T-cell (primary cell): ENCODE measurements around the gene ZNF804B. TPM values are rescaled to one million over a fixed set of nuclear protein-coding genes. Genes with fewer than 3 reads are reported as not detected.

Experiments
- ATAC-seq, 4 experiments: fragments of 200-7000 bp in 3 of 4; fragments of 150-1000 bp in 1 of 4; cut with Tn5 transposase; replicated peaks in 1 of 4; 1 replicate in 3 of 4; 2 replicates in 1 of 4; pipeline ENCODE4 v1.10.0; 2021; ENCODE audit warnings: moderate library complexity in 3 of 4, mild to moderate bottlenecking in 2 of 4, moderate number of reproducible peaks in 1 of 4
- CTCF ChIA-PET, 2 donors: fragments of 300-600 bp; sonication (Branson Sonifier 250); formaldehyde crosslinking; loops; one replicate each; lab custom pipeline; 2022; ENCODE audit warnings: antibody characterized with exemption in 2 of 2; lab: Charles Lee
- POLR2A ChIA-PET, 2 donors: fragments of 300-600 bp; sonication (Branson Sonifier 250); formaldehyde crosslinking; loops; one replicate each; lab custom pipeline; 2022; ENCODE audit warnings: antibody characterized with exemption in 2 of 2; lab: Charles Lee
- DNase-seq, 35 experiments: peaks; one replicate each; pipeline versions ENCODE4 v3.0.0 to v3.0.0-alpha.2; 2013 to 2023
- H3K27ac ChIP-seq: one replicate; pipeline ENCODE4 v1.5.1; 2013; ENCODE audit warnings: low read length
- H3K27me3 ChIP-seq, 2 experiments: replicated peaks in 1 of 2; 1 replicate in 1 of 2; 2 replicates in 1 of 2; pipeline versions ENCODE4 v1.6.1 to v1.7.0; 2013; ENCODE audit warnings: low read length in 1 of 2, mixed read lengths in 1 of 2; ENCODE audit not compliant: control insufficient read depth in 2 of 2, insufficient read depth in 2 of 2; ENCODE audit errors: extremely low read depth in 1 of 2
- H3K36me3 ChIP-seq, 2 donors: 1 replicate in 1 of 2; 2 replicates in 1 of 2; pipeline versions ENCODE4 v1.6.1 to v1.7.0; 2013; ENCODE audit warnings: low read length in 1 of 2; ENCODE audit not compliant: control insufficient read depth in 2 of 2, insufficient read depth in 1 of 2; ENCODE audit errors: extremely low read depth in 1 of 2
- H3K4me1 ChIP-seq, 2 experiments: 1 replicate in 1 of 2; 2 replicates in 1 of 2; pipeline versions ENCODE4 v1.6.1 to v1.7.0; 2013; ENCODE audit warnings: low read length in 2 of 2, mixed read lengths in 1 of 2; ENCODE audit not compliant: insufficient read depth in 2 of 2, control insufficient read depth in 1 of 2; ENCODE audit errors: extremely low read depth in 1 of 2
- H3K4me3 ChIP-seq, 2 donors: 1 replicate in 1 of 2; 2 replicates in 1 of 2; pipeline versions ENCODE4 v1.5.1 to v1.7.0; 2013; ENCODE audit warnings: mild to moderate bottlenecking in 2 of 2, low read length in 1 of 2, moderate library complexity in 1 of 2; ENCODE audit not compliant: control insufficient read depth in 1 of 2; ENCODE audit errors: extremely low read depth in 1 of 2
- H3K9me3 ChIP-seq: 2 replicates; pipeline ENCODE4 v1.7.0; 2013
- H3K27ac Mint-ChIP-seq, 2 donors: one replicate each; pipeline ENCODE4 v1.8.0; 2020 to 2021; ENCODE audit warnings: mild to moderate bottlenecking in 2 of 2, mixed read lengths in 2 of 2
- H3K27me3 Mint-ChIP-seq, 2 donors: one replicate each; pipeline ENCODE4 v1.8.0; 2021 to 2022; ENCODE audit warnings: mixed read lengths in 2 of 2
- H3K36me3 Mint-ChIP-seq: one replicate; pipeline ENCODE4 v1.8.0; 2021; ENCODE audit warnings: mixed read lengths
- H3K4me1 Mint-ChIP-seq, 3 donors: one replicate each; pipeline ENCODE4 v1.8.0; 2020 to 2022; ENCODE audit warnings: mixed read lengths in 3 of 3, mild to moderate bottlenecking in 1 of 3
- H3K4me3 Mint-ChIP-seq, 3 donors: one replicate each; pipeline ENCODE4 v1.8.0; 2020 to 2022; ENCODE audit warnings: mild to moderate bottlenecking in 3 of 3, mixed read lengths in 3 of 3, moderate library complexity in 3 of 3
- H3K9me3 Mint-ChIP-seq, 3 donors: one replicate each; pipeline ENCODE4 v1.8.0; 2020 to 2022; ENCODE audit warnings: mixed read lengths in 3 of 3
- WGBS: methylation state at CpG from one replicate; pipeline ENCODE4 v1.1.5; 2013; ENCODE audit warnings: missing lambda C conversion rate; ENCODE audit not compliant: insufficient coverage; 5-methylcytosine and 5-hydroxymethylcytosine counted together
- total RNA-seq, 35 experiments: library from RNA in 6 of 35; stranded (reverse) in 6 of 35; fragments of 120-200 nt in 1 of 35; gene quantifications; one replicate each; pipeline versions ENCODE4 v1.2.1 to v1.2.4 and lab custom pipeline; 2013 to 2026

The ZNF804B gene
- total RNA-seq, 5 donors from 2014 or later (not counting 1 experiment from before 2014, with no cell fraction given): not detected

DNA sequence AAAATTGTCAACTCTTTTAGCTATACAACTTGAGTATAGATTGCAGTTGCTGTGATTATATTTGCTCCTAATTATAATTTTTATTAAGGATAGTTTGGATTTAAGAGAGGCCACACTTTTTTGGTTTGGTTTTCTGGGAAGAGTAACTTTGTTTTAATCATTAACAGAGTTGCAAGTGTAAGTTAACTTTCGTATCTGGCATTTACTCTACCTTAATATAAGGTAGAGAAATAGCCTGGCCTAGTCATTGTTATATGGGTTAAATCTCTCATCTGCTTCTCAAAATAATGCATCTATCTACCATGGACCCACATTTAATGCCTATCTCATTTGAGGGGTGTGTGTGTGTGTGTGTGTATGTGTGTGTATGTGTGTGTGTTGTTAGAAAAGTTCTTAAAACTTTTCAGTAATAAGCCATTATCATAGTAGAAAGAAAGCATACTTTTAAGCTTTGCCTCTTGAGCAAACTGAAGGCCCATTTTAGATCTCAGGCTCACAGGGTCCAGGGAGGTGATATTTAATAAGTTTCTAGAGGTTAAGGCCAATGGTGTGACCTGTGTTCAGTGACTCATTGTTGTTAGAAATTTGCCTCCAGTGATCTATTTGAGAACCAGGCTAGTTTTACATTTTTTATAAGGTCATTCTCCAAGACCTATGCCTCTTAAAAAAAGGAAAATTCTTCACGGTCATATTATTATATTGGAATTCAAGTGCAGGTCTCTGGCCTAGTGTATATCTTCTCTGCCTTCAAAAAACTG is 47.0 kb downstream of the ZNF804B start:
- DNase-seq: no peak
- ChIA-PET CTCF (no interaction called here), POLR2A (interaction anchor here in 1 of 2 donors (0.7 kb wide), 1 partner anchor 814 kb away, joined by 4 read pairs; no protein-coding TSS in a partner anchor)
- Histone ChIP-seq H3K27me3 (no peaks in the 10 kb centered on the region), H3K4me3 (no peak overlapping the region), H3K4me1 (no peaks in the 10 kb centered on the region), H3K27ac (no peak overlapping the region), H3K36me3 (no peaks in the 10 kb centered on the region), H3K9me3 (no peaks in the 10 kb centered on the region)
- H3K4me3 Mint-ChIP-seq: no peak overlapping the region
- no peaks in the 10 kb centered on the region for H3K27me3 Mint-ChIP-seq
- WGBS: no CpG with 5 or more reads among the region's 2 CpGs
- no peak overlapping the region for H3K27ac Mint-ChIP-seq
- H3K4me1 Mint-ChIP-seq: no peaks in the 10 kb centered on the region
- no peaks in the 10 kb centered on the region for H3K36me3 Mint-ChIP-seq
- no peak for ATAC-seq
- no peaks in the 10 kb centered on the region for H3K9me3 Mint-ChIP-seq

DNA sequence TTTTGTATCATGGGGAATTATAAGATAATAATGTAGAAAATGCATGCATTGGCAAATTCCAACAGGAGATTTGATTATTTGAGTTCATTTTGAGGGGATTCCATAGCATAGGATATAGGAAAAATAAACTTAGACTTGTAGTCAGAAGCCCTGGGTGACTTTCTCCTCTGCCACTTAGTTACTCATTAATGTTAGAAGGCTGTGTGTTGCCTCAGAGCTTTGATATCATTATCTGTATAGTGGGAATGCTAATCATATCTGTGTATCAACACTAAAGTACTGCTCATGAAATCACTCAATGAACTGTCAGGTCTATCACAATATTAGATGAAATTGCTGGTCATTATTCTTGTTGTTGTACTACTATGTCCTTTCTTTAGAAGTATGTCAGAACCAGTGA is 59.1 kb downstream of the ZNF804B start:
- Mint-ChIP-seq H3K9me3 (peaks cover 0 to 7% (median 0%) of the 10 kb centered on the region in 3 donors), H3K4me3 (no peak overlapping the region), H3K36me3 (no peaks in the 10 kb centered on the region), H3K27ac (no peak overlapping the region), H3K4me1 (no peaks in the 10 kb centered on the region), H3K27me3 (peaks cover 0 to 5% of the 10 kb centered on the region in 2 donors)
- Histone ChIP-seq H3K4me1 (no peaks in the 10 kb centered on the region), H3K36me3 (no peaks in the 10 kb centered on the region), H3K9me3 (no peaks in the 10 kb centered on the region), H3K27ac (no peak overlapping the region), H3K27me3 (no peaks in the 10 kb centered on the region), H3K4me3 (no peak overlapping the region)
- POLR2A ChIA-PET: no interaction called here
- DNase-seq (no peak), ATAC-seq (no peak)
- CTCF ChIA-PET: no interaction called here

GRCh38 chr7:88826222-88826621 is 66.7 kb downstream of the ZNF804B start:
- Mint-ChIP-seq H3K9me3 (peaks cover 0 to 6% (median 0%) of the 10 kb centered on the region in 3 donors), H3K4me3 (no peak overlapping the region), H3K4me1 (no peaks in the 10 kb centered on the region), H3K27ac (no peak overlapping the region), H3K27me3 (no peaks in the 10 kb centered on the region), H3K36me3 (no peaks in the 10 kb centered on the region)
- Histone ChIP-seq H3K9me3 (no peaks in the 10 kb centered on the region), H3K27me3 (no peaks in the 10 kb centered on the region), H3K4me3 (no peak overlapping the region), H3K36me3 (no peaks in the 10 kb centered on the region), H3K27ac (no peak overlapping the region), H3K4me1 (no peaks in the 10 kb centered on the region)
- CTCF ChIA-PET: interaction anchor here in 1 of 2 donors (1.1 kb wide), 1 partner anchor 13 kb away, joined by 5 read pairs; no protein-coding TSS in a partner anchor
- ATAC-seq: no peak
- WGBS: no CpG with 5 or more reads among the region's 3 CpGs
- POLR2A ChIA-PET: no interaction called here
- no peak for DNase-seq

DNA sequence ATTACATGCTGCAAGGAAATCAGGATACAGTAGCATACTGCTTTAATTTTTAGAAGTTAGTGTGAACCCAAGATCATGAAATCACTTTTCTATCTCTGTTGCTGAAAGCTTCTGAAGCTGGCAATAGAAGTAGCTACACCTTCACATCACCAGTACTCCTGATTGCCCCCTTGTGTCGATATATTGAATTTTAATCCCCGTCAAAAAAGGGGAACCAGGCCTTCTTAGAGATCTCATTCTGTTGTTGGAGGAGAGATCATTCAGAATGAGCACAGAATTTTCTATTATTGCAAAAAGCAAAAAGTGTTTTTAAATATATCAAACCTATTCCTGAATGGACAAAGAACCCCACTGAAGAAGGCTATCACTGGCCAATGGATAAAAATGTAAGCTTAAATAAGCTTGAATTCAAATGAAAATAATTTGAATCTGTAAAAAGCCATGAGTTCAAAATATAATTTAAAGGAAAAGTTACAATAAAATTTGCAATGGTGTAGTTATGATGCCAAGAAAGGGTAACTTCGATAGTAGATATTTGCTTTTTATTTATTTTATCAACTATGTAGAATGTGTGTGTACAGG is 75.7 kb downstream of the ZNF804B start:
- no peaks in the 10 kb centered on the region for H3K9me3 Mint-ChIP-seq
- H3K4me1 Mint-ChIP-seq: no peaks in the 10 kb centered on the region
- no peaks in the 10 kb centered on the region for H3K27me3 Mint-ChIP-seq
- H3K27ac ChIP-seq: no peak overlapping the region
- H3K27ac Mint-ChIP-seq: no peak overlapping the region
- no peaks in the 10 kb centered on the region for H3K4me1 ChIP-seq
- peak in 1 of 35 experiments; percentile 2 for DNase-seq
- H3K36me3 ChIP-seq: no peaks in the 10 kb centered on the region
- no peak for ATAC-seq
- ChIA-PET CTCF (interaction anchor here (0.8 to 0.9 kb wide), 2 partner anchors 592 to 788 kb away, joined by 3 read pairs; no protein-coding TSS in a partner anchor), POLR2A (no interaction called here)
- no peak overlapping the region for H3K4me3 Mint-ChIP-seq
- H3K4me3 ChIP-seq: no peak overlapping the region
- H3K9me3 ChIP-seq: no peaks in the 10 kb centered on the region
- no peaks in the 10 kb centered on the region for H3K27me3 ChIP-seq
- WGBS: no CpG with 5 or more reads among the region's 3 CpGs
- no peaks in the 10 kb centered on the region for H3K36me3 Mint-ChIP-seq

GRCh38 chr7:88842201-88842600 is 82.7 kb downstream of the ZNF804B start:
- no peaks in the 10 kb centered on the region for H3K27me3 ChIP-seq
- H3K27ac ChIP-seq: no peak overlapping the region
- H3K27me3 Mint-ChIP-seq: no peaks in the 10 kb centered on the region
- H3K4me1 Mint-ChIP-seq: no peaks in the 10 kb centered on the region
- no peaks in the 10 kb centered on the region for H3K4me1 ChIP-seq
- no peak overlapping the region for H3K27ac Mint-ChIP-seq
- DNase-seq (no peak), ATAC-seq (no peak)
- no peaks in the 10 kb centered on the region for H3K9me3 ChIP-seq
- CTCF ChIA-PET: no interaction called here
- POLR2A ChIA-PET: interaction anchor here in 1 of 2 donors (0.6 kb wide), 1 partner anchor 36 kb away, joined by 3 read pairs; no protein-coding TSS in a partner anchor
- no peaks in the 10 kb centered on the region for H3K36me3 ChIP-seq
- H3K4me3 Mint-ChIP-seq: no peak overlapping the region
- H3K36me3 Mint-ChIP-seq: no peaks in the 10 kb centered on the region
- H3K9me3 Mint-ChIP-seq: no peaks in the 10 kb centered on the region
- no peak overlapping the region for H3K4me3 ChIP-seq

DNA sequence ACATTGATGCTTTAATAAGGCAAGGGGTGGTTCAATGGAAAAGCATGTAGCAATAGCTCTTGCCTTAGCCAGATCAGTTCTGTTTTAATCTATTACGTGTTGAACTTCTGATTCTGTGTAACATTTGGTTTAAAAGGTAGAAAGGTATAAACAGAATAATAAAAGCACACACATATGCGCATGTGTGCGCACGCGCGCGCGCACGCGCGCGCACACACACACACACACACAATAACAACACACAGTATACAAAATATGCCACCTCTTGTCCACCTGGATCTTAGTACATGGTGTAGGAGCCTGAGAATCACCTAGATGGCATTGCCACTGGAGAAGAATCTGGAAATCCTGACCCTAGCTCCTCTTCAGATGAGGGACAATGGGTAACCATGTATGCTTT is 85.6 kb downstream of the ZNF804B start:
- Mint-ChIP-seq H3K27me3 (no peaks in the 10 kb centered on the region), H3K9me3 (peaks cover 0 to 3% (median 0%) of the 10 kb centered on the region in 3 donors), H3K4me3 (no peak overlapping the region), H3K36me3 (no peaks in the 10 kb centered on the region), H3K4me1 (no peaks in the 10 kb centered on the region), H3K27ac (no peak overlapping the region)
- Histone ChIP-seq H3K9me3 (no peaks in the 10 kb centered on the region), H3K4me1 (no peaks in the 10 kb centered on the region), H3K36me3 (no peaks in the 10 kb centered on the region), H3K27me3 (no peaks in the 10 kb centered on the region), H3K27ac (no peak overlapping the region), H3K4me3 (no peak overlapping the region)
- DNase-seq (no peak), ATAC-seq (no peak)
- WGBS: no CpG with 5 or more reads among the region's 12 CpGs
- ChIA-PET CTCF (no interaction called here), POLR2A (no interaction called here)
